NCI-H345 treated with DMSO at 0.1 percent for 48 hours (cell line): Measurements from ENCODE around the gene PLEKHO2.
"Not testable (repeated sequence)": the region's sequence is repeated elsewhere in the genome, so short reads cannot be mapped to it uniquely, and the experiment has no call there.

ENCODE experiments used
- DNase-seq: peaks from one replicate; lab custom pipeline; 2025; ENCODE audit not compliant: unreplicated experiment; lab: John Stamatoyannopoulos, UW

Gene PLEKHO2, protein sequence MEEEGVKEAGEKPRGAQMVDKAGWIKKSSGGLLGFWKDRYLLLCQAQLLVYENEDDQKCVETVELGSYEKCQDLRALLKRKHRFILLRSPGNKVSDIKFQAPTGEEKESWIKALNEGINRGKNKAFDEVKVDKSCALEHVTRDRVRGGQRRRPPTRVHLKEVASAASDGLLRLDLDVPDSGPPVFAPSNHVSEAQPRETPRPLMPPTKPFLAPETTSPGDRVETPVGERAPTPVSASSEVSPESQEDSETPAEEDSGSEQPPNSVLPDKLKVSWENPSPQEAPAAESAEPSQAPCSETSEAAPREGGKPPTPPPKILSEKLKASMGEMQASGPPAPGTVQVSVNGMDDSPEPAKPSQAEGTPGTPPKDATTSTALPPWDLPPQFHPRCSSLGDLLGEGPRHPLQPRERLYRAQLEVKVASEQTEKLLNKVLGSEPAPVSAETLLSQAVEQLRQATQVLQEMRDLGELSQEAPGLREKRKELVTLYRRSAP

DNA sequence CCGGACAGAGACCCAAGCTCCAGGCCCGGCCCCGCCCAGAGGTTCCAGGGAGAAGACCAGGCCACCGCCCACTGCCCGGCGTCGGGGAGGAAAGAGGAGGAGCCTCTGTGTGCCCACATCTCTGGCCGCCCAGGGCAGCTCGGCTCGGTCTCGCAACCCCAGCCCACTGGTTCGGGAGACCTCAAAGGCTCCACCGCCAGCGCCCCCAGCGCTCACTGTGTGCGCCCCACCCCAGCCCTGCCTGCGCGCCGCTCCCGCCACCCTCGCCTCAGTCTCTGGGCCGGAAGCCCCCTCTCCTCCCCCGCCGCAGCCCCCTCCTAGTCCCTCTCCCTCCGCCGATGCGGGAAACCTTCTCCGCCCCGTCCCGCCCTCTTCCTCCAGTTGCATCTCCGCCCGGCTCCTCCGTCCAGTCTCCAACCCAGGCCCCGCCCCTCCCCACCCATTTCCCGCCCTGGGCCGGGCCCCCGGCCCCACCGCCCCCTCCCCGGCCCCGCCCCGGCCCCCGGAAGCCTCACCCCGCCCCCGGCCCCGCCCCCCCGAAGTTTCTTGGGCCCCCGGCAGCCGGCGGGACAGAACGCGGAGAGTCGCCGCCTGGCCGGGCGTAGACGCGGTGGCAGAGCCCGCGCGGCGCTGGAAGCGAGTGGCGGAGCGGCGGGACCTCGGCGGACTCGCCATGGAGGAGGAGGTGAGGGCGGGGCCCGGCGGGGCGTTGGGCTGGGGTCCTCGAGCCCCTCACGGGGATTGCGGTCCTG, at the start of gene PLEKHO2:
Gene PLEKHO2 (plus strand): TSS at position 572 of the 752 bp plus-strand sequence. CDS start 102 bp downstream, at position 674.
- DNase-seq, result peak; percentile 56

DNA sequence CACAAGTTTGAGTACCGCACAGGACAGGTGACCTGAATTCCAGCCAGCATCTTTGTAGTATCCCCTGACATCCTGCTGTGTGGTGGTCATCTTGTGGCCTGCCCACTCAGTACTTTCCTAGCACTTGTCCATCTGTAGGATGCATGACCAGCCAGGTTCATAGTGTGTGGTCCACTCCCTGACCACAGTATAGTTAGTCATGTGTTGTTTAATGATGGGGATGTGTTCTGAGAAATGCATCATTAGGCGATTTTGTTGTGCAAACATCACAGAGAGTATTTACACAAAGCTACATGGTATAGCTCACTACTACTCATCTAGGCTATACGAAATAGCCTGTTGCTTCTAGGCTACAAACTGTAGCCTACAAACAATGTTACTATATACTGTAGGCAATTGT, 49.4 kb upstream of the PLEKHO2 start:
- no peak for DNase-seq

DNA sequence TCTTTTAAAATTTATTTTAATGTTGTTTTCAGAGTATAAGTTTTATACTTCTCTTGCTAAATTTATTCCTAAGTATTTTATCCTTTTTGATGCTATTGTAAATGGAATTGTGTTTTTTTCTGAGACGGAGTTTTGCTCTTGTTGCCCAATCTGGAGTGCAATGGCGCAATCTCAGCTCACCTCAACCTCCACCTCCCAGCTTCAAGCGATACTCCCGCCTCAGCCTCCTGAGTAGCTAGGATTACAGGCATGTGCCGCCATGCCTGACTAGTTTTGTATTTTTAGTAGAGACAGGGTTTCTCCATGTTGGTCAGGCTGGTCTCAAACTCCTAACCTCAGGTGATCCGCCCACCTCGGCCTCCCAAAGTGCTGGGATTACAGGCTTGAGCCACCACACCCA, 46.4 kb upstream of the PLEKHO2 start:
- DNase-seq, result not testable (repeated sequence)

DNA sequence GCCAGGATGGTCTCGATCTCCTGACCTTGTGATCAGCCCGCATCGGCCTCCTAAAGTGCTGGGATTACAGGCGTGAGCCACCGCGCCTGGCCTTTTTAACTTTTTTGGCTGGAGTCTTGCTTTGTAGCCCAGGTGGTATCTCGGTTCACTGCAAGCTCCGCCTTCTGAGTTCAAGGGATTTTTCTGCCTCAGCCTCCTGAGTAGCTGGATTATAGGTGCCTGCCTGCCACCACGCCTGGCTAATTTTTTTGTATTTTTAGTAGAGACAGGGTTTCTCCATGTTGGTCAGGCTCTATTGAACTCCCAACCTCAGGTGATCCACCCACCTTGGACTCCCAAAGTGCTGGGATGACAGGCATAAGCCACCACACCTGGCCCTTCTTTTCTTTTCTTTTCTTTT, 45.8 kb upstream of the PLEKHO2 start:
- DNase-seq, result not testable (repeated sequence)

DNA sequence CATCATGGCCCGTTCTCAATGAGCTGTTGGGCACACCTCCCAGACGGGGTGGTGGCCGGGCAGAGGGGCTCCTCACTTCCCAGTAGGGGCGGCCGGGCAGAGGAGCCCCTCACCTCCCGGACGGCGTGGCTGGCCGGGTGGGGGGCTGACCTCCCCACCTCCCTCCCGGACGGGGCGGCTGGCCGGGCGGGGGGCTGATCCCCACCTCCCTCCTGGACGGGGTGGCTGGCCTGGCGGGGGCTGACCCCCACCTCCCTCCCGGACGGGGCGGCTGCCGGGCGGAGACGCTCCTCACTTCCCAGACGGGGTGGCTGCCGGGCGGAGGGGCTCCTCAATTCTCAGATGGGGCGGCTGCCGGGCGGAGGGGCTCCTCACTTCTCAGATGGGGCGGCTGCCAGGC, 42.8 kb upstream of the PLEKHO2 start:
- DNase-seq, result not testable (repeated sequence)

DNA sequence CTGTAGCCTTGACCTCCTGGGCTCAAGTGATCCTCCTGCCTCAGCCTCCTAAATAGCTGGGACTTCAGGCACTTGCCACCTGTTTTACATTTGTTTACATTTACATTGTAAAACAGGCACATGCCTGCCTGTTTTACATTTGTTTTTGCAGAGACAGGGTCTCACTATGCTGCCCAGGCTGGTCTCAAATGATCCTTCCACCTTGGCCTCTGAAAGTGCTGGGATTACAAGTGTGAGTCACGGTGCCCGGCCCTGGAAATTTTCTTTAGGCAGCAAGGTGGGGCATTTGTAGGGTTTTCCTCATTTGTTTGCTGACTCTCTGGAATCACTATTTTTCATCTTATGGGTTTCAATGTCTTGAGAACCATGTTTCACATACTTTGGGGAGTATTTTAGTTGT, 41.2 kb upstream of the PLEKHO2 start:
- no peak for DNase-seq

DNA sequence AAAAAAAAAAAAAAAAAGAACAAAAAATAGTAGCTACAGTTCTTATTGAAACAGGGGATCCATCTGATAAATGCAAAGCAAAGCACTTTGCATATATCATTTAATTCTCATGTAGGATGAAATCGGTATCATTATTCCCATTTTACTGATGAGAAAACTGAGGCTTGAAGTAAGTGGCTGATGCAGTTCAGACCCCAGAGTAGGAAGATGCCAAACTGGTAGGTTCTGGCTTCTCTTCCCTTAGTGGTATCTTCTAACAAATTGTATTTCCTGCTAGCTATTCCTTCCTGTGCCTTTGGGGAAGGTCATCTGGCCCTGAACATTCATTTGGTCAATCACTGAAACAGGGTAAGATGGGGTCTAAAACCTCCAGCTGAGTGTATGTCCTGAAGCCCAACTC, 38.2 kb upstream of the PLEKHO2 start:
- no peak for DNase-seq

DNA sequence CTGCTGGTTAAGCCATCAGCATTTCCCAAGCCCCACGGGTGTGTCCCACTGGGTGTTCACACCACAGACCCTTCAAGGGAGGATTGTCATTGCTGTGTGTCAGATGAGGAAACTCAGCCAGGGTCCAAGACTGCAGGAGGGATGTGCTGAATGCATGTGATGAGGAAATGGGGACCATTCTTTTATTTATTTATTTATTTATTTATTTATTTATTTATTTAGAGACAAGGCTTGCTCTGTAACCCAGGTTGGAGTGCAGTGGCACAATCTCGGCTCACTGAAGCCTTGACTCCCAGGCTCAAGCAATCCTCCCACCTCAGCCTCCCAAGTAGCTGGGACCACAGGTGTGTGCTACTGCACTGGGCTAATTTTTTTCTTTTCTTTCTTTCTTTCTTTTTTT, 37.1 kb upstream of the PLEKHO2 start:
- DNase-seq, result no peak

DNA sequence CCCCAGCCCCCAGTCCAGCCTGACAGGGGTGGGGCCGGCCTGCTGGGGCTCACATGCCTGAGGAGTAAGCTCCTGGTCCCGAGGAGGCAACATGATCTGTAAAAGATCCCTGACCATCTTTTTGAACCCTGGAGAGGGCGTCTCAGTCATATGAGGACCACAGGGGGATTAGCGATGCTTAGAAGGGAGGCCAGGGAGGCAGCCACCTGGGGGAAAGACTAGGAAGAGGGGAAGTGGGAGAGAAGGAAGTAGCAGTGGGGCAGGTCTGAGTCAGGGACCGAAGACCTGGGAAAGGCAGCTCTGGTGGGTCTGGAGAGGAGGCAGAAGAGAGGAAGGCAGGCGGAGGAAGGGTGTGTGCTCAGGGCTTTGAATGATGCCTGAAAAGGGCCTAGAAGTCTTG, 35.2 kb upstream of the PLEKHO2 start:
- no peak for DNase-seq

DNA sequence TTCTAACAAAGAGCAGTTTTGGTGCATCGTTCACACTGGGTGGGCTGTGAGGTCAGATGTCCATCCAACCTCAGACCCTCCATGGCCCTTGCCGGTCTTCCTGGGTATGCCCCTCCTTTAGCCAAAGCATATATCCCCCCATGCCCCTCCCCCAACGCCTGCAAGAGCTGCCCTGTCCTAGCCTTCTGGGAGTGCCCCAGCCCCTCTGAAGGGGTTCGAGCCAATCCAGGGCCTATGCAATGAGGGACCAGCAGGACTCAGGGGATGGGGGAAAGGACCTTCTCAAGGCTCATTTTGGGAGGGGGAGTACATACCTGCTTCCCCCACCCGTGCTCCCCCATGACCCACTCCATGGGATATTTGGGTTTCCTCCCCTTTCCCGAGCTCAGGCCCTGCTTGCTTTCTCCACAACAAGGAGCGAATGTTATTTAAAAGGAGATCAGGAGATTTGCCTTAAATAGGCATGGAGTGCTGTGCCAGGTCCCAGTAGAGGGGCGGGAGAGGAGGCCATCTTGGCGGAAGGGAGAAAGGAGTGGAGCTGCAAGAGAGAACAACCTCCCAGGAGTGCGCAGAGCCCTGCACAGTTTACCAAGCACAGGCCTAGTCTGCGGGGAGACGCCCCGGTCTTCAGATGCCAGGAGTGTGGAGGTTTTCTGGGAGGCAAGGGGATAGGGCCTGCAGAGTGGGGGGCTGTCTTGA, 34.5 kb upstream of the PLEKHO2 start:
- DNase-seq, result no peak

DNA sequence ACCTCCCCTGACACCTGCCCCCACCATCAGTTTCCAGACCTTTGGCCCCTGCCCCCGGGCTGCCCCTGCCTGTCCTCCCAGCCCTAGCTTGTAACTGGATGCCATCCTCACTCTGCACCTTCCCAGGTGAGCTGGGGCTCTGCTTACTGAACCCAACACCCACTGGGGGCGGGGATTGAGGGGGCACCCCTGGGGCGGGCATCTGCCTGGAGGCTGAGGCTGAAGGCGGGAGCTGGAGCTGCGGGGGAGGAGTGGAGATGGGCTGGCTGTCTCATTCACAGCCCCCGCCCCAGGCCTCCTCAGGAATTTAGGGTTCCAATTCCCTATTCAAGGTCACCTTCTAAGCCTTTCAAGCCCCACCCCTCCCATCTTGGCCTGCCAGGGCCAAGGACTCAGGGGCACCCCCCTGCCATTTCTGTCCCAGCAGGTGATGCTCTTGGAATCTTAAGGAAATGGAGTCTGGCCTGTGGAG, 33.9 kb upstream of the PLEKHO2 start:
- no peak for DNase-seq

DNA sequence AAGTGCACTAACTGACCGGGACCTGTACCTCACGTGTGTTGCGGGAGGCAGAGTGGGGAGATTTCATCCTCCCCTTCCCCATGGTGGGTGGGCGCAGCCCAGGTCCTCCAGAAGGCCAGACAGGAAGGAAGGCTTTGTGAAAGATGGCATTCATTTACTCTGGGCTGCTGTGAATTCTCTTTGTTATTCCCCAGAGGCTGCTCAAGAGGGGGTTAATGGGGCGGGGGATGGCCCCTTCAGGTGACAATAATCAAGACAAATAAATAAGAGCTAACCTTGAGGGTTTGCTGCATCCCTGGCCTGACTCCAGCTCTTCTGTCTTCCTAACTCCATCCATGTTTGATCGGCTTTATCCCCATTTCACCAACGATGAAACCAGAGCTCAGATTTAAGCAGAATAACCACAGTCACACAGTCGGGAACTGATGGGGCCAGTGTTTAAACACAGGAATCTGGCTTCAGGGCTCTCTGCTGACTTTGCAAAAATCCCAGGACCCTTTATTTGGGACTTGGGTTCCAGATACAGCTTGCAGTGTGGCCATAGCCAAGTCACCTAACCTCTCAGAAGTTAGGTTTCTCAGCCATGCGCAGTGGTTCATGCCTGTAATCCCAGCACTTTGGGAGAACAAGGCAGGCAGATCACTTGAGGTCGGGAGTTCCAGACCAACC, 32.8 kb upstream of the PLEKHO2 start:
- no peak for DNase-seq

DNA sequence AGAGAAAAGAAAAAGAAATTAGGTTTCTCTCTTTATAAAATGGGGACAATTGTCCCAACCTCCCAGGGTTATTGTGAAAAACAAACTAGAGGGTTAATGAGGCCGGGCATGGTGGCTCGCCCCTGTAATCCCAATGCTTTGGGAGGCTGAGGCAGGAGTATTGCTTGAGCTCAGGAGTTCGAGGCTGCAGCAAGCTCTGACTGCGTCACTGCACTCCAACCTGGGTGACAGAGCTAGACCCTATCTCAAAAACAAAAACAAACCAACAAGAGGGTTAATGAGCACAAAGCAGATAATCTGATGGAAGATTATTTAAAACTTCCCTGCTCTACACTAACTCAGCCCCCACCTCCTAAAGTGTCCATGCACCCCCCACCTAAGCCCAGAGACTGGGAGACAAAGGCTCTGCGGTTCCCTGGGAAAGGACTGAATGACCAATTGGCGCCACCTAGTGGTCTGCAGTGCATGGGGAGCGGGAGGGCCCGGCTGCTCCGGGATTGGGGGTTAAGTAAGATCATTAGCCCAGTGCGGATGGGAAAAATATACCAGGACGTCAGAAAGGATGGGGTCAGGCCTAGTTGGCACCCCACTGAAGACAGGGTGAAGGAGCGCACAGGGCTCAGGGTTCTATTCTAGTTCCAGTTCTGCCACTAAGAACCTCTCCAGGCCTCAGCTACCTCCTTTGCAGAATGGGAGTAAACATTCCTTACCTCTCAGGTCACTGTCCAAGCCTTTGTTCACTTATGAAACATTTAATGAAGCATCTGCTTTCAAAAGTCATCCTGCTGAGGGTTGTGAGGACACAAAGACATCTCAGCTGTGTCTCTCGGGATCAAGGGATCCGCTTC, 31.8 kb upstream of the PLEKHO2 start:
- DNase-seq, result peak; percentile 48

DNA sequence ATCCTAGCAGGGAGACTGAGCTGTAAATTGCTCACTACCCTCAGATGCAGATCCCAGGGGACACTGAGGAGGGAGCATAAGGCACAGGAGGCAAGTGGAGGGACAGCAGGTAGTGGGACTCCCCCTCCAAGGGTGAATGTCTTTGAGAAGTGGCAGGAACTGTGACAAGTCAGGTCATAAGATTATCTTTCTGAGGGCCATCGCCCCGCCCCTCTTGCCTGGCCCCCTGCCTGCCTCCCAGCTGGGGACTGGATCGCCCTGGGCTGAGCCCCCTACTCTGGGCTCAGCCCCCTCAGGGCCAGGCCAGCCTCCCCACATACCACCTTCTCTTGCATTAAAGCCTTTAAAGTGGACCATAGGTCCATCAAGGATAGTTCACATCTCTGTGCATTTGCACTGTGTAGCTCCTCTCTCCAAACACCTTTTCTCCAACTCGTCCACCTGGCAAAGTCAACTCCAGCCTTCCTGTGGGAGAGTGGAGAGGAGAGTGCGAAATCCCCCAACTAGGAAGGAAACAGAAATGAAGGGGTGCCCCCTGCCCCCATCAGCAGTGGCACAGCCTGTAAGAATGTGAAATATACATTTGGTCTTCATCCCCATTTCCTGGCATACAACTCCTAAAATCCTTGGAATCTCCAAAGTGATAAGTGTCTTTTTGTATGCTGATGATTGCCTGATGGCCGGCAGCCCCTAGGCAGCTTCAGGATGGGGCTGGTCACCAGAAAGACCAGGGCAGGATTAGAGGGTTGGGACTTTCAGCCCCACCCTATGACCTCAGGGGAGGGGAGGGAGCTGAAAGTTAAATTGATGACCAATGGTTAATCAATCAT, 31.0 kb upstream of the PLEKHO2 start:
- no peak for DNase-seq

DNA sequence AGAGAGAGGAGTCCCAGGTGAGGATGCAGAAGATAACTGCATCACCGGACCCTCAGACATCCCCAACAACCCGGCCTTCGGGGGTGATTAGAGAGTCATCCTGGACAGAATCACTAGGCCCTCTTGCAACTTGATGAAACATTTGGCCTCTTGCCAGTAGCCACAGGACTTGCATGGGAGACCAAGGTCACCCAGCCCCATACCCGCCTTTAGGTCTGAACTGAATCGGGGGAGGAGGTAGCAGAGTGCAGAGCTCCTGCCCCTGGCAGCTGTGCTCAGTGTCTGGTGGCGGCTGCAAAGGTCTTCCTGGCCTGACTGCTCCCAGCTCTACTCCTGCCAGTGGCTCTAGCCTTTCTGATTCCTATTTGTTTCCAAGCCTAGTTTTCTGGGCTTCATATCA, 28.6 kb upstream of the PLEKHO2 start:
- DNase-seq, result no peak

DNA sequence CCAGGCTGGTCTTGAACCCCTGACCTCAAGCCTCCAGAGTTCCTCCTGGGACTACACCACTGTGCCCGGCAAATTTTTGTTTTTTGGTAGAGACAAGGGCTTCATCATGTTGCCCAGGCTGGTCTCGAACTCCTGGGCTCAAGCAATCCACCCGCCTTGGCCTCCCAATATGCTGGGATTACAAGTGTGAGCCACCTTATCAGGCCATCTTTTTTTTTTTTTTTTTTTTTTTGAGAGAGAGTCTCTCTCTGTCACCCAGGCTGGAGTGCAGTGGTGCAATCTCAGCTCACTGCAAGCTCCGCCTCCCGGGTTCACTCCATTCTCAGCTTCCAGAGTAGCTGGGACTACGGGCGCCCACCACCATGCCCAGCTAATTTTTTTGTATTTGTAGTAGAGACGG, 27.4 kb upstream of the PLEKHO2 start:
- not testable (repeated sequence) for DNase-seq

DNA sequence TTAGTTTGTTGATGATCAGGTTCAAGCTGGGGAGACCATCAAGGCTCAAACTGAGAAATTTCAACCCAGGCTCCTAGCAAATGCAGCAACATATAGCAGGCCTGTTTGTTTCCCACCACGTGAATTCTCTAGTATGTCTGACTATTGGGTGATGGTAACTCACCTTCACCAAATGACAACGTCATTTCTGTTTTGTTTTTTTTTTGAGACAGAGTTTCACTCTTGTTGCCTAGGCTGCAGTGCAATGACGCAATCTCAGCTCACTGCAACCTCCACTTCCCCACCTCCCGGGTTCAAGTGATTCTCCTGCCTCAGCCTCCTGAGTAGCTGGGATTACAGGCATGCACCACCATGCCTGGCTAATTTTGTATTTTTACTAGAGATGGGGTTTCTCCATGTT, 26.8 kb upstream of the PLEKHO2 start:
- not testable (repeated sequence) for DNase-seq

DNA sequence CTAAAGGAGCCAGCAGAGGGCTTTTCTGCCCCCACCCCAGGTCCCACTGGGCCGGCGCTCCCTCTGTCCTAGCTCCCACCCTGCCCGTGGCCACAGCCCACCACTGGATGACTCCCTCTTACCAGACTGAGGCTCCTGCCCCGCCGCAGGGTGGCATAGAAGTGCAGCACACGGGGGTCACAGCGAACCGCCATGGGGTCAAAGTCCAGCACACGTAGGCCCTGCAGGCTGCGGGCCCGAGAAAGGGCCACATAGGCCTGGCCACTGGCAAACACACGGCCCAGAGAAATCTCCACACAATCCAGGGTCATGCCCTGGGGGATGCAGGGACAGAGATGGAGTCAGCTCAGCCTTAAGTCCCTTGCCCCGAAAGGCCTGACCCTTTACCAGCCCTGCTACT, 25.3 kb upstream of the PLEKHO2 start:
- DNase-seq, result no peak

DNA sequence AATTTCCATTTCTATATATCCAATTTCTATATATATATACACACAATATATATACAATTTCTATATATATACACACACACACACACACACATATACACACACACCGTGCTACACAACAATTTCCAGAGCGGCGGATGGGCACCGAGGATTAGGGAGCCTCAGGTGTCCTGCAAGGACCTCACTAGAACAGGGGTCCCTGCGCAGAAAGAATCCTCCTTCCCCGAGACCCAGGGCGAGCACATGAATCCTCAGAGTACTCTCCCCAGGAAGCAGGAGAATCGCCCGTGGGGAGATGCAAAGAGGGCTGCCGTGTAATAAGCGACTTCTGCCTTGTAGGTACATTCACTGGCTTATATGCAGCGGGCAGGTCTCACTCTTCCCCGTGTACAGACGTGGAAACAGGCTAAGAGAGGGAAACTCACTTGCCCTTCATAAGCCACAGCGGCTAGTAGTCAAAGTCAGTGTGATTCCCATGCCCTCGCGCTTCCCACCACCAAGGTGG, 16.7 kb upstream of the PLEKHO2 start:
- DNase-seq, result no peak
